ENCODE results near the gene NHLRC2. TPM values are rescaled to one million over a fixed set of nuclear protein-coding genes. Genes with fewer than 3 reads are reported as not detected.
"Not testable (repeated sequence)": the region's sequence is repeated elsewhere in the genome, so short reads cannot be mapped to it uniquely, and the experiment has no call there.

Gene NHLRC2
- total and polyA plus RNA-seq, 2 donors (not counting 1 experiment from before 2014, with no cell fraction given): 5.7 to 59.8 TPM

- H3K4me3 Mint-ChIP-seq: no peak overlapping the region
- POLR2A ChIA-PET: no interaction called here
- no peak for ATAC-seq (ENCODE audit: low read depth)
These were observed 34.5 kb upstream of the NHLRC2 start for GRCh38 chr10:113819989-113820388.

DNA sequence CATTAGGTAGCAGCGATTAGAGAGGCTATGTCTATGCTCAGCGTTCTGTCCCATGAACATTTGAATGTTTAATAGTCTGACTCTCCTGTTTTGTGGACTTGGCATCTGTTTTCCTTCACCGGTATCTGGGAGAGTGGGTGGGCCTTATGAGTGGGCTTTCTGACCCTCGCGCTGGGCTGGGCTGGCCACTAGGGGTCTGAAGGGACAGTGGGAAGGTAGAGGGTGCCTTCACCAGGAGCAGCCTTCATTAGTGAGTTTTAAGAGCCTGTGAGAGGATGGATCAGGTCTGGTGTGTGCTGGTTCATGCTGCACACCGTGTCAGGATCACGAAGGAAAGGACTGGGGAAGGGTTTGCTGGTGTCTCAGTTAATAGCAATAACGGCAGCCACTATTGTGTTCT, 34.0 kb upstream of the NHLRC2 start:
- TF ChIP-seq EZH2 (IDR thresholded peaks at IDR 0.05; ENCODE audit: borderline replicate concordance, insufficient read depth, low read depth, low read length, poor library complexity, severe bottlenecking): no peak
- TF ChIP-seq, protein P1, sequence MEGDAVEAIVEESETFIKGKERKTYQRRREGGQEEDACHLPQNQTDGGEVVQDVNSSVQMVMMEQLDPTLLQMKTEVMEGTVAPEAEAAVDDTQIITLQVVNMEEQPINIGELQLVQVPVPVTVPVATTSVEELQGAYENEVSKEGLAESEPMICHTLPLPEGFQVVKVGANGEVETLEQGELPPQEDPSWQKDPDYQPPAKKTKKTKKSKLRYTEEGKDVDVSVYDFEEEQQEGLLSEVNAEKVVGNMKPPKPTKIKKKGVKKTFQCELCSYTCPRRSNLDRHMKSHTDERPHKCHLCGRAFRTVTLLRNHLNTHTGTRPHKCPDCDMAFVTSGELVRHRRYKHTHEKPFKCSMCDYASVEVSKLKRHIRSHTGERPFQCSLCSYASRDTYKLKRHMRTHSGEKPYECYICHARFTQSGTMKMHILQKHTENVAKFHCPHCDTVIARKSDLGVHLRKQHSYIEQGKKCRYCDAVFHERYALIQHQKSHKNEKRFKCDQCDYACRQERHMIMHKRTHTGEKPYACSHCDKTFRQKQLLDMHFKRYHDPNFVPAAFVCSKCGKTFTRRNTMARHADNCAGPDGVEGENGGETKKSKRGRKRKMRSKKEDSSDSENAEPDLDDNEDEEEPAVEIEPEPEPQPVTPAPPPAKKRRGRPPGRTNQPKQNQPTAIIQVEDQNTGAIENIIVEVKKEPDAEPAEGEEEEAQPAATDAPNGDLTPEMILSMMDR (IDR thresholded peaks at IDR 0.05): no peak

More at GRCh38 chr10:113819989-113820388, 34.5 kb upstream of the NHLRC2 start:
- H4K20me1 ChIP-seq (ENCODE audit: control insufficient read depth, insufficient read depth, low read length, poor library complexity, severe bottlenecking): no peaks in the 10 kb centered on the region
- Mint-ChIP-seq H3K27ac (no peak overlapping the region), H3K27me3 (peaks cover 15% of the 10 kb centered on the region), H3K4me1 (no peaks in the 10 kb centered on the region), H3K9me3 (ENCODE audit: insufficient read depth) (no peaks in the 10 kb centered on the region)
- H3K36me3 ChIP-seq (replicated peaks in 1 of 2; ENCODE audit: control extremely low read depth in 1 of 2, control insufficient read depth in 1 of 2, extremely low read depth in 1 of 2, insufficient read depth in 2 of 2, low read length in 1 of 2): no peaks in the 10 kb centered on the region
- no peak overlapping the region for H3K27ac ChIP-seq (ENCODE audit: low read length in 2 of 2)
- H3K4me2 ChIP-seq (replicated peaks; ENCODE audit: low read depth, low read length, poor library complexity, severe bottlenecking): no peak overlapping the region
- H3K9me3 ChIP-seq (ENCODE audit: control extremely low read depth in 1 of 3, control insufficient read depth in 2 of 3, insufficient read depth in 1 of 3, low read length in 2 of 3): no peaks in the 10 kb centered on the region
- no peak overlapping the region for H2AFZ ChIP-seq (ENCODE audit: insufficient read depth, low read depth, low read length, poor library complexity, severe bottlenecking)
- intact Hi-C loops (cut with micrococcal nuclease): no loop called here
- H3K79me2 ChIP-seq (ENCODE audit: control insufficient read depth, insufficient read depth, low read length): no peaks in the 10 kb centered on the region
- CTCF ChIA-PET: interaction anchor here (1.1 kb wide), 1 partner anchor 22 kb away, joined by 3 read pairs; no protein-coding TSS in a partner anchor
- H3K9ac ChIP-seq (ENCODE audit: low read length): no peak overlapping the region
- 100% methylated on average over 1 of the region's 4 CpGs for WGBS (ENCODE audit: insufficient coverage)
- no peaks in the 10 kb centered on the region for H3K4me1 ChIP-seq (ENCODE audit: control insufficient read depth in 2 of 2, insufficient read depth in 2 of 2, low read length in 2 of 2)
- H3K27me3 ChIP-seq (replicated peaks in 1 of 4; ENCODE audit: control extremely low read depth in 1 of 4, control insufficient read depth in 3 of 4, insufficient read depth in 4 of 4, low read length in 3 of 4): no peaks in the 10 kb centered on the region
- H3K4me3 ChIP-seq (ENCODE audit: control extremely low read depth in 1 of 5, extremely low read depth in 1 of 5, insufficient read depth in 1 of 5, low read depth in 2 of 5, low read length in 4 of 5): no peak overlapping the region
- no peak for DNase-seq
- no peak for TF ChIP-seq EZH2 (IDR thresholded peaks at IDR 0.05; ENCODE audit: borderline replicate concordance, insufficient read depth, low read depth, low read length, poor library complexity, severe bottlenecking)

DNA sequence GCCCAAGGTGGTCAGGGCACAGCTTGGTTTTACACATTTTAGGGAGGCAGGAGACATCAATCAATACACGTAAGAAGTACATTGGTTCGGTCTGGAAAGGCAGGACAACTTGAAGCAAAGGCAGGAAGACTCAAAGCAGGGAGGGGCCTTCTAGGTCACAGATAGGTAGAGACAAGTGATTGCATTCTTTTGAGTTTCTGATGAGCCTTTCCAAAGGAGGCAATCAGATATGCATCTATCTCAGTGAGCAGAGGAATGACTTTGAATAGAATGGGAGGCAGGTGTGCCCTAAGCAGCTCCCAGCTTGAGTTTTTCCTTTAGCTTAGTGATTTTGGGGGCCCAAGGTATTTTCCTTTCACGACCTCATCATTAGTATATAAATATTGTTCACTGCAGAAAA, 33.2 kb upstream of the NHLRC2 start:
- H3K4me1 Mint-ChIP-seq; H3K9ac ChIP-seq (ENCODE audit: low read length); intact Hi-C loops (cut with micrococcal nuclease); H3K27ac Mint-ChIP-seq; H2AFZ ChIP-seq (ENCODE audit: insufficient read depth, low read depth, low read length, poor library complexity, severe bottlenecking); H3K9me3 Mint-ChIP-seq (ENCODE audit: insufficient read depth); H3K9me3 ChIP-seq (ENCODE audit: control extremely low read depth in 1 of 3, control insufficient read depth in 2 of 3, insufficient read depth in 1 of 3, low read length in 2 of 3); ATAC-seq (ENCODE audit: low read depth); DNase-seq; H3K79me2 ChIP-seq (ENCODE audit: control insufficient read depth, insufficient read depth, low read length); POLR2A ChIA-PET; H3K27me3 ChIP-seq (replicated peaks in 1 of 4; ENCODE audit: control extremely low read depth in 1 of 4, control insufficient read depth in 3 of 4, insufficient read depth in 4 of 4, low read length in 3 of 4); H3K27ac ChIP-seq (ENCODE audit: low read length in 2 of 2); H3K4me2 ChIP-seq (replicated peaks; ENCODE audit: low read depth, low read length, poor library complexity, severe bottlenecking); H3K4me3 ChIP-seq (ENCODE audit: control extremely low read depth in 1 of 5, extremely low read depth in 1 of 5, insufficient read depth in 1 of 5, low read depth in 2 of 5, low read length in 4 of 5); H4K20me1 ChIP-seq (ENCODE audit: control insufficient read depth, insufficient read depth, low read length, poor library complexity, severe bottlenecking); H3K4me3 Mint-ChIP-seq; H3K36me3 ChIP-seq (replicated peaks in 1 of 2; ENCODE audit: control extremely low read depth in 1 of 2, control insufficient read depth in 1 of 2, extremely low read depth in 1 of 2, insufficient read depth in 2 of 2, low read length in 1 of 2); H3K4me1 ChIP-seq (ENCODE audit: control insufficient read depth in 2 of 2, insufficient read depth in 2 of 2, low read length in 2 of 2): not testable (repeated sequence)
- H3K27me3 Mint-ChIP-seq: peaks cover 15% of the 10 kb centered on the region
- WGBS (ENCODE audit: insufficient coverage): 69% methylated on average over 2 of the region's 3 CpGs
- CTCF ChIA-PET: interaction anchor here (0.7 kb wide), 1 partner anchor 174 kb away, joined by 3 read pairs; no protein-coding TSS in a partner anchor

More for the DNA sequence above, 34.0 kb upstream of the NHLRC2 start:
- Histone ChIP-seq H3K79me2 (ENCODE audit: control insufficient read depth, insufficient read depth, low read length) (no peaks in the 10 kb centered on the region), H3K27ac (ENCODE audit: low read length in 2 of 2) (no peak overlapping the region), H4K20me1 (ENCODE audit: control insufficient read depth, insufficient read depth, low read length, poor library complexity, severe bottlenecking) (no peaks in the 10 kb centered on the region), H3K27me3 (replicated peaks in 1 of 4; ENCODE audit: control extremely low read depth in 1 of 4, control insufficient read depth in 3 of 4, insufficient read depth in 4 of 4, low read length in 3 of 4) (no peaks in the 10 kb centered on the region), H3K4me3 (ENCODE audit: control extremely low read depth in 1 of 5, extremely low read depth in 1 of 5, insufficient read depth in 1 of 5, low read depth in 2 of 5, low read length in 4 of 5) (no peak overlapping the region), H2AFZ (ENCODE audit: insufficient read depth, low read depth, low read length, poor library complexity, severe bottlenecking) (no peak overlapping the region), H3K4me1 (ENCODE audit: control insufficient read depth in 2 of 2, insufficient read depth in 2 of 2, low read length in 2 of 2) (no peaks in the 10 kb centered on the region), H3K4me2 (replicated peaks; ENCODE audit: low read depth, low read length, poor library complexity, severe bottlenecking) (no peak overlapping the region), H3K36me3 (replicated peaks in 1 of 2; ENCODE audit: control extremely low read depth in 1 of 2, control insufficient read depth in 1 of 2, extremely low read depth in 1 of 2, insufficient read depth in 2 of 2, low read length in 1 of 2) (no peaks in the 10 kb centered on the region), H3K9ac (ENCODE audit: low read length) (no peak overlapping the region), H3K9me3 (ENCODE audit: control extremely low read depth in 1 of 3, control insufficient read depth in 2 of 3, insufficient read depth in 1 of 3, low read length in 2 of 3) (peaks cover 0 to 4% (median 0%) of the 10 kb centered on the region in 3 donors)
- DNase-seq (no peak), ATAC-seq (ENCODE audit: low read depth) (no peak)
- intact Hi-C loops (cut with micrococcal nuclease): no loop called here
- WGBS (ENCODE audit: insufficient coverage): 97% methylated on average over 7 of the region's 8 CpGs
- Mint-ChIP-seq H3K9me3 (ENCODE audit: insufficient read depth) (no peaks in the 10 kb centered on the region), H3K4me3 (no peak overlapping the region), H3K27me3 (peaks cover 15% of the 10 kb centered on the region), H3K4me1 (no peaks in the 10 kb centered on the region), H3K27ac (no peak overlapping the region)
- ChIA-PET CTCF (interaction anchor here (1.1 kb wide), 1 partner anchor 22 kb away, joined by 3 read pairs; no protein-coding TSS in a partner anchor), POLR2A (no interaction called here)

Measured in B cell (primary cell).